ENCODE data around the gene EHHADH. TPM values are rescaled to one million over a fixed set of nuclear protein-coding genes. Genes with fewer than 3 reads are reported as not detected.
A peak's percentile ranks its signal among the peaks of the same experiment; 100 is the strongest.

EHHADH gene
- total RNA-seq, 1 donor from 2014 or later, result 2.8 TPM

GRCh38 chr3:185282696-185283373 is 29.0 kb upstream of the EHHADH start:
- Mint-ChIP-seq H3K4me1 (peaks cover 20% of the 10 kb centered on the region), H3K36me3 (ENCODE audit: low read depth) (peaks cover 10% of the 10 kb centered on the region), H3K9me3 (peaks cover 7% of the 10 kb centered on the region), H3K27me3 (ENCODE audit: low read depth) (peaks cover 35% of the 10 kb centered on the region), H3K4me3 (peak overlapping the region; percentile 96), H3K27ac (ENCODE audit: unreplicated experiment) (peak overlapping the region; percentile 95)
- DNase-seq (ENCODE audit: low read depth, low spot score), result peak; percentile 73
- no peak for TF ChIP-seq CTCF (conservative IDR thresholded peaks at IDR 0.05)

GRCh38 chr3:185280572-185281365 is 26.9 kb upstream of the EHHADH start:
- Mint-ChIP-seq H3K27me3 (ENCODE audit: low read depth) (peaks cover 51% of the 10 kb centered on the region), H3K4me1 (peaks cover 20% of the 10 kb centered on the region), H3K4me3 (peak overlapping the region; percentile 17), H3K9me3 (peaks cover 7% of the 10 kb centered on the region), H3K27ac (ENCODE audit: unreplicated experiment) (no peak overlapping the region), H3K36me3 (ENCODE audit: low read depth) (peaks cover 10% of the 10 kb centered on the region)
- TF ChIP-seq CTCF (conservative IDR thresholded peaks at IDR 0.05), result peak; percentile 76
- DNase-seq (ENCODE audit: low read depth, low spot score), result no peak

GRCh38 chr3:185279587-185280138 is 25.8 kb upstream of the EHHADH start:
- Mint-ChIP-seq H3K36me3 (ENCODE audit: low read depth) (peaks cover 10% of the 10 kb centered on the region), H3K4me3 (no peak overlapping the region), H3K9me3 (peaks cover 7% of the 10 kb centered on the region), H3K27ac (ENCODE audit: unreplicated experiment) (no peak overlapping the region), H3K27me3 (ENCODE audit: low read depth) (peaks cover 57% of the 10 kb centered on the region), H3K4me1 (peaks cover 20% of the 10 kb centered on the region)
- TF ChIP-seq CTCF (conservative IDR thresholded peaks at IDR 0.05), result no peak
- no peak for DNase-seq (ENCODE audit: low read depth, low spot score)

GRCh38 chr3:185276415-185276814 is 22.6 kb upstream of the EHHADH start:
- no peak for TF ChIP-seq CTCF (conservative IDR thresholded peaks at IDR 0.05)
- H3K4me3 Mint-ChIP-seq, result no peak overlapping the region
- H3K9me3 Mint-ChIP-seq, result peaks cover 4% of the 10 kb centered on the region
- H3K4me1 Mint-ChIP-seq, result peaks cover 6% of the 10 kb centered on the region
- peaks cover 76% of the 10 kb centered on the region for H3K27me3 Mint-ChIP-seq (ENCODE audit: low read depth)
- no peak overlapping the region for H3K27ac Mint-ChIP-seq (ENCODE audit: unreplicated experiment)
- no peak for DNase-seq (ENCODE audit: low read depth, low spot score)
- peaks cover 4% of the 10 kb centered on the region for H3K36me3 Mint-ChIP-seq (ENCODE audit: low read depth)

GRCh38 chr3:185272033-185272432 is 18.2 kb upstream of the EHHADH start:
- Mint-ChIP-seq H3K4me3 (no peak overlapping the region), H3K27me3 (ENCODE audit: low read depth) (peaks cover 71% of the 10 kb centered on the region), H3K4me1 (no peaks in the 10 kb centered on the region), H3K27ac (ENCODE audit: unreplicated experiment) (no peak overlapping the region), H3K36me3 (ENCODE audit: low read depth) (no peaks in the 10 kb centered on the region), H3K9me3 (no peaks in the 10 kb centered on the region)
- TF ChIP-seq CTCF (conservative IDR thresholded peaks at IDR 0.05), result no peak
- no peak for DNase-seq (ENCODE audit: low read depth, low spot score)

All from neural crest cell (in vitro differentiated cells).